ENCODE measurements around the gene EDA.

Gene EDA

DNA sequence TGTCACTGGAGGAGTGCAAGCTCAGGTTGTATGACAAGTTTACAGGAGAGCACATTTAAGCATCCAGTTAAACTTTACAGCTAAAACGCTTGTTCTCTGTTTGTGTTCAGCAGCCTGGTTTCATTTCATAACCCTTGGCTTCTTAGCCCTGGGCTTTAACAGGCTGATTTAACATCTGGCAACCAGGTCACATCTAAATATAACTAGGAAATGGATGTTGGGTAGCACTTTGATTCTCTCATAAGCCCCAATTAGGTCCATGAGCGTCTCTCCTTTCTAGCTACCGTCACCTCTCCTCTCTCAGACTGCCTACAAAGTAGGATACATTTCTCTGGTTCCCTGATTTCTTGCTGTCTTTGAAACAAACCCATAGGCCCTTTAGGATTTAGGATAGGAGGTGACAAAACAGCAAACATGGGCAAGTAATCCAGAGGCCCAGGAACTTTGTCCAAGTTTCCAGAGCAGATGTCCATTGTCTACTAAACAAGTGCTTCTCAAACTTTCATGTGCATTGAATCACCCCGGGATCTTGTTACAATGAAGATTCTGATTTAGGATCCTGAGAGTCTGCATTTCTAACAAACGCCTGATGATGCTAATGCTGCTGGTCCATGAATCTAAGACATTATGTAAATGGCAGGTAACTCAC, 468.8 kb downstream of the EDA start:
- no peak for DNase-seq

DNA sequence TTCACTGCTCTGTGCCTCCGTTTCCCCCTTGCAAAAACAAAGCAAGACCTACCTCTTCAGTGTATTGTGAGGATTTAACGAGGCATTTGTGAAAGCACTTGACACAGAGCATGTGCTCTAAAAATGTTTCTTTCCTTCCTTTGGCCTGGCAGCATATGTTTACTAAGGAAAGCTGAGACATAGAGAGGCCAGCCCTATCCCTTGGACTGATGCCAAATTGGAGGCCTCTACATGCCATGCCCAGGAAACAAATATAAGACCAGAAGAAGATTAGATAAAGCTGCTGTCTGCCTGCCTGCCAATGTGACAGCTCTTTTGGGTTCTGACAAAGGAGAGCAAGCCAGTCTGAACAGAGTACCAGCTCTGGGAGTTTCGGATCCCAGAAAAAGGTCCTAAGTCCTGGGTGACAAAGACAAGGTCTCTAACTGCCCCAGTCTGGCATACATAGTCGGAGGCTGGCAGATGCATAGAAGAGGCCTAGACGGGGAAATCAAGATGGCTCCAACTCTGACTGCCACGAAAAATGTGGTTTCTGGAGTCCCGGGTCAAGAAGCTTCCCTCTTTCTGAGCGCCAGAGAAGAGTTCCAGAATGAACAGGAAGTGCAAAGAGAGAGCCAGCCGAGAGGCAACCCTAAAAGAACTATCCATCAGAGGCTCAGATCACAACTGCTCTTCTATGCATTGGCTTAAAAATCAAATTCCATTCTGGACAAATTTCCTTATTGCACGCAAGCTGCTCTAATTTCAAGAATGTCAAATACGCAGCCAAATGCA, 472.1 kb downstream of the EDA start:
- DNase-seq = no peak

DNA sequence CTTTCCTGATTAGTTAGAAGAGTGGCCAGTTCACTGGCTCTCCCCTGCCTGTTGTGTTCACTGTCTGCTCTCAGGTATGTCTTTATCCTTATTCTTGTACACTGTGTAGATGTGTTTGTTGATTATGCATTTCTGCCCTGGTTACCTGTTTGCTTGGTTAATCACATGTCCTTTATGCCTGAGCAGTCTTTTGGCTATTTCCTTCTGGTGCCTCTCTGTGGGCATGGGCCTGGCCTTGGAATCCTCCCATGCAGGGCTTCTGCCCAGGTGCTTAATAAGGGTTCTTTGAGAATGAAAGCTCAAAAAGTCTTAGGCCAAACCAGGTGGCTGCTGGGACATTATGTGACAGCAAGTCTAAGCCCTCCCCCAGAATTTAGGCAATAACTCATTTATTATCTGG, 472.8 kb downstream of the EDA start:
- DNase-seq = no peak

All from activated gamma-delta T cell (primary cell).